ENCODE data around the gene DST.

DNA sequence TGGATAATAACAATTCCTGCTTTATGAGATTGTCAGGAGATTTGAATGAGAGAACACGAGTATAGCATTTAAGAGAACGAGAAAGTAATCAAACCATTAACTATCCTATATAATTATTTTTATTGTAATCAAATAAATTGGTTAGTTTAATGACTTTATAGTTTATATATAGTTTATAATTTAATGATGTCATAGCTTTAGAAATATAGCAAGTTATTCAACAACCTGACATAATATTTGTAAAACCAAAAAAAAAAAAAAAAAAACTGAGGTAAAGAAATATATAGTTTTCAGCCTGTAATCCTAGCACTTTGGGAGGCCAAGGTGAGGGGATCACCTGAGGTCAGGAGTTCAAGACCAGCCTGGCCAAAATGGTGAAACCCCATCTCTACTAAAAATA is 26.4 kb upstream of the DST start:
- TF ChIP-seq POLR2AphosphoS5 (IDR thresholded peaks at IDR 0.05; ENCODE audit: low read depth, low read length), result no peak
- no peak for TF ChIP-seq RAD21 (IDR thresholded peaks at IDR 0.05; ENCODE audit: low read length)
- TF ChIP-seq EZH2phosphoT487 (IDR thresholded peaks at IDR 0.05; ENCODE audit: borderline replicate concordance, low read depth), result no peak
- TF ChIP-seq, protein P1, sequence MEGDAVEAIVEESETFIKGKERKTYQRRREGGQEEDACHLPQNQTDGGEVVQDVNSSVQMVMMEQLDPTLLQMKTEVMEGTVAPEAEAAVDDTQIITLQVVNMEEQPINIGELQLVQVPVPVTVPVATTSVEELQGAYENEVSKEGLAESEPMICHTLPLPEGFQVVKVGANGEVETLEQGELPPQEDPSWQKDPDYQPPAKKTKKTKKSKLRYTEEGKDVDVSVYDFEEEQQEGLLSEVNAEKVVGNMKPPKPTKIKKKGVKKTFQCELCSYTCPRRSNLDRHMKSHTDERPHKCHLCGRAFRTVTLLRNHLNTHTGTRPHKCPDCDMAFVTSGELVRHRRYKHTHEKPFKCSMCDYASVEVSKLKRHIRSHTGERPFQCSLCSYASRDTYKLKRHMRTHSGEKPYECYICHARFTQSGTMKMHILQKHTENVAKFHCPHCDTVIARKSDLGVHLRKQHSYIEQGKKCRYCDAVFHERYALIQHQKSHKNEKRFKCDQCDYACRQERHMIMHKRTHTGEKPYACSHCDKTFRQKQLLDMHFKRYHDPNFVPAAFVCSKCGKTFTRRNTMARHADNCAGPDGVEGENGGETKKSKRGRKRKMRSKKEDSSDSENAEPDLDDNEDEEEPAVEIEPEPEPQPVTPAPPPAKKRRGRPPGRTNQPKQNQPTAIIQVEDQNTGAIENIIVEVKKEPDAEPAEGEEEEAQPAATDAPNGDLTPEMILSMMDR (IDR thresholded peaks at IDR 0.05), result no peak
- TF ChIP-seq TAF1 (IDR thresholded peaks at IDR 0.05; ENCODE audit: borderline replicate concordance, low read depth, low read length), result no peak
- no peak for TF ChIP-seq TEAD4 (IDR thresholded peaks at IDR 0.05; ENCODE audit: borderline replicate concordance, insufficient read depth)
- TF ChIP-seq SMC3 (IDR thresholded peaks at IDR 0.05; ENCODE audit: low read depth, low read length), result no peak
- no peak for TF ChIP-seq JUND (IDR thresholded peaks at IDR 0.05)
- TF ChIP-seq EP300 (IDR thresholded peaks at IDR 0.05; ENCODE audit: borderline replicate concordance in 1 of 2, low read depth in 1 of 2, low read length in 1 of 2), result no peak

Data from SK-N-SH (cell line).